HG03139 (cell line): ENCODE measurements around the gene GIGYF1.
A peak's percentile ranks its signal among the peaks of the same experiment; 100 is the strongest.
"Not testable (repeated sequence)": the region's sequence is repeated elsewhere in the genome, so short reads cannot be mapped to it uniquely, and the experiment has no call there.

Source experiments
- ATAC-seq: cut with Tn5 transposase; IDR thresholded peaks from one replicate; pipeline ENCODE4 v1.9.1; 2021; ENCODE audit not compliant: unreplicated experiment

GIGYF1 gene

GRCh38 chr7:100674411-100675104 lies 19.5 kb downstream of the GIGYF1 start:
- no peak for ATAC-seq

GRCh38 chr7:100673942-100674410 lies 20.1 kb downstream of the GIGYF1 start:
- ATAC-seq, result no peak

- peak; percentile 61 for ATAC-seq
These were observed 20.6 kb downstream of the GIGYF1 start, which contains the start of gene GNB2 for GRCh38 chr7:100673302-100673941. Gene GNB2, plus strand, starts transcription at chr7:100673740. Its CDS starts 2,526 bp downstream, at chr7:100676266.

- ATAC-seq, result no peak
These were observed 22.4 kb downstream of the GIGYF1 start for GRCh38 chr7:100671353-100672327.

GRCh38 chr7:100670074-100670473 lies 24.0 kb downstream of the GIGYF1 start:
- ATAC-seq, result no peak

GRCh38 chr7:100669106-100669505 lies 24.9 kb downstream of the GIGYF1 start:
- ATAC-seq, result not testable (repeated sequence)

- no peak for ATAC-seq
These were observed 26.0 kb downstream of the GIGYF1 start for GRCh38 chr7:100668069-100668449.

- no peak for ATAC-seq
These were observed 26.6 kb downstream of the GIGYF1 start for GRCh38 chr7:100667331-100668068.

GRCh38 chr7:100665168-100665726 lies 28.8 kb downstream of the GIGYF1 start:
- no peak for ATAC-seq

- not testable (repeated sequence) for ATAC-seq
These were observed 31.8 kb downstream of the GIGYF1 start for GRCh38 chr7:100662194-100662776.

- ATAC-seq, result no peak
These were observed 38.0 kb downstream of the GIGYF1 start, which contains the start of gene ACTL6B for GRCh38 chr7:100655908-100656674. Gene ACTL6B, minus strand, starts transcription at chr7:100656448. Its CDS starts 94 bp downstream, at chr7:100656354.

- no peak for ATAC-seq
These were observed 38.9 kb downstream of the GIGYF1 start for GRCh38 chr7:100654908-100655831.

- no peak for ATAC-seq
These were observed 44.1 kb downstream of the GIGYF1 start for GRCh38 chr7:100649826-100650565.

GRCh38 chr7:100642534-100642907 lies 51.5 kb downstream of the GIGYF1 start:
- ATAC-seq, result no peak

- no peak for ATAC-seq
These were observed 52.1 kb downstream of the GIGYF1 start for GRCh38 chr7:100641860-100642533.

- no peak for ATAC-seq
These were observed 52.6 kb downstream of the GIGYF1 start, which contains the start of gene TFR2 for GRCh38 chr7:100641463-100641859. Gene TFR2, minus strand, starts transcription at chr7:100641552. Its CDS starts 43 bp downstream, at chr7:100641509.
